GM12864 (cell line): ENCODE data around the gene C22orf39.

Experiments
- DNase-seq: peaks from one replicate; pipeline ENCODE4 v3.0.0-alpha.2; 2011; ENCODE audit warnings: low read depth
- H3K4me3 ChIP-seq: 2 replicates; pipeline ENCODE4 v1.5.1; 2011; ENCODE audit warnings: mild to moderate bottlenecking, low read depth, low read length, control low read depth
- CTCF ChIP-seq: IDR thresholded peaks from 2 replicates; pipeline ENCODE4 v1.5.1; 2011; ENCODE audit warnings: low read depth, mild to moderate bottlenecking, moderate library complexity, low read length, control low read depth, inconsistent platforms; ENCODE audit errors: missing control alignments

The C22orf39 gene

DNA sequence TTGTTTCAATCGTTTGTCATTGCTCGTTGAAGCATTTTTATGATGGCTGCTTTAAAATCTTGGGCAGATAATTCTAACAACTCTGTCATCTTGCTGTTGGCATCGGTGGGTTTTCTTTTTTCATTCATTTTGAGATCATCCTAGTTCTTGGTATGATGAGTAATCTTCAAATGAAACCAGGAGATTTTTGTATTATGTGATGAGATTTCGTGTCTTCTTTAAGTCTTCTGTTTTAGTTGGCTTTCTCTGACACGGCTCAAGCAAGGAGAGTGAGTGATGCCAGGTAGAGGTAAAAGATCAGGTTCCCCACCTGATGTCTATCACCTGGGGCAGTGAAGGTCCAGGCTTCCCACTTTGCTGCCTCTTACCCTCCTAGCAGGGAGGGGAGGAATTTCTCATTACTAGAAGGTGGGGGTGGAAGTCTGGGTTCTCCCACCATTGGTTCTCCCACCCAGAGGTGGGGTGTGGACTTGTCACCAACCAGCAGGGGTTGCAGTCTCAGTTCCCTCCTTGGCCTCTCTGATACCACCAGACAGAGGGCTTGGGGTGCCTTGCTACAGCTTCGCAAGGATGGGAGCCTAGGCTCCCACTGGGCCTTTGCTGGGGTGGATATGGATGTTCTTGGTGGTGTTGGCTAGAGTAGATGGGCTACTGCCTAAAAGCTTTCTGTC is 45.1 kb upstream of the C22orf39 start:
- no peak for TF ChIP-seq CTCF
- DNase-seq, result no peak
- no peak overlapping the region for H3K4me3 ChIP-seq

DNA sequence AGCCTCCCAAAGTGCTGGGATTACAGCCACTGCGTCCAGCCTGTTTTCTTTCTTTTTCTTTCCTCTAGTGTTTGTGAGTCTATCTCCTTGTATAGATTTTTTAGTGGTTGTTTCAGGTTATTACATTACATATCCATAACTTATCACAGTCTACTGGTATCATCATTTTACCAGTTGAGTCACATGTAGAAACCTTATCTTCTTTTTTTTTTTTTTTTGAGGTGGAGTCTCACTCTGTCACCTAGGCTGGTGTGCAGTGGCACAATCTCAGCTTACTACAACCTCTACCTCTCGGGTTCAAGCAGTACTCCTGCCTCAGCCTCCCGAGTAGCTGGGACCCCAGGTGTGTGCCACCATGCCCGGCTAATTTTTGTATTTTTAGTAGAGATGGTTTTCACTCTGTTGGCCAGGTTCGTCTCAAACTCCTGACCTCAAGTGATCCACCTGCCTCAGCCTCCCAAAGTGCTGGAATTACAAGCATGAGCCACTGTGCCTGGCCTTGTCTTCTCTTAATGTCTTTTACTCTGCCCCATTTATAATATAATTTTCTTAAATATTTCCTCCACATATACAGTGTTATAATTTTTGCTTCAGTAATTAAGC is 43.2 kb upstream of the C22orf39 start:
- H3K4me3 ChIP-seq, result no peak overlapping the region
- TF ChIP-seq CTCF, result no peak
- no peak for DNase-seq

GRCh38 chr22:19488884-19489843 is 41.7 kb upstream of the C22orf39 start:
- DNase-seq, result no peak

DNA sequence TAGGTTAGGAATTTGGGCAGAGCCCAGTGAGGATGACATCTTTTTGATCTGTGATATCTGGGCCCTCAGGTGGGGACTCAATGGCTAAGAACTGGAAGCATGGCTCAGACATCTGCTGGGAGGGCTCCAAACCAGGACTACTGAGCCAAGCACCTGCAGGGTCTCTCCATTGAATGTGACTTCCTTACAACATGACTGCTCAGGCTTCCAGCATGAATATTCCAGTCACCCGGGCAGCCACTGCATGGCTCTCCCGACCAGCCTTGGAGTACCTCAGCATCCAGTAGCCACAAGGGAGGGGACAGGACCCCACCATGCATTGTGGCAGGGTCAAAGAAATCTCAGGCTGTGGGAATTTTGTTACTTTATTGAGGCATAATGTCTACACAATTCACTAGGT is 40.8 kb upstream of the C22orf39 start:
- no peak for DNase-seq
- H3K4me3 ChIP-seq, result no peak overlapping the region
- TF ChIP-seq CTCF, result no peak

More at GRCh38 chr22:19488884-19489843, 41.7 kb upstream of the C22orf39 start:
- no peak for TF ChIP-seq CTCF
- H3K4me3 ChIP-seq, result no peak overlapping the region

DNA sequence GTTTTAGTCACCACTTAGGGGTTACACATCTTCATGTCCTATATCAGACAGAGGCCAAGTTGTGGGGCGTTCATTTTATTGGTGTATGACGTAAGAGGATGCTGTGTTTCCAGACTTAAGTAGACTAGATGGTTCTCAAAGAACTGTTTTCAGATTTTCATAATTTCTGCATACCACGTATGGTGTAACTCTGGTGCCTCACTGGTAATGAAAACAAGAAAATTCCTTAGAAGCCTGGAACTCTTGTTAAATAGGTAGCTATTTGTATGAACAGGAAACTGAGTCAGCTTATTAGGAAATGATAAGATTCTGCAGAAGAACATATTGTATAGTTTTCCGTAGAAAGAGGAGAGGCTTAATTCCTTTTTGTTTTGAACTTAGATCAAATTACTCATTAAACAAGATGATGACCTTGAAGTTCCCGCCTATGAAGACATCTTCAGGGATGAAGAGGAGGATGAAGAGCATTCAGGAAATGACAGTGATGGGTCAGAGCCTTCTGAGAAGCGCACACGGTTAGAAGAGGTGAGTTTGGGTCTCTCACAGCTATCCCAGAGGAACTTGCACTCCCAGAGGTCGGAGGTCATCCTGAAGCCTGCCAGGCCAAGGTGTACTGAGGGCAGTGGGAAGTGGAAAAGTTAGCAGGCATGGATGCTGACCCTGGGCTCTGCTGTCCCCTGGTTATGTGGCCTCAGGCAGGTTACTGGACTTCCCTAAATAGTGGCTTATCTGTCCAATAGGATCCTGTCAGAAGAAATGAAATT is 36.2 kb upstream of the C22orf39 start:
- no peak for DNase-seq
- no peak for TF ChIP-seq CTCF
- H3K4me3 ChIP-seq, result no peak overlapping the region

DNA sequence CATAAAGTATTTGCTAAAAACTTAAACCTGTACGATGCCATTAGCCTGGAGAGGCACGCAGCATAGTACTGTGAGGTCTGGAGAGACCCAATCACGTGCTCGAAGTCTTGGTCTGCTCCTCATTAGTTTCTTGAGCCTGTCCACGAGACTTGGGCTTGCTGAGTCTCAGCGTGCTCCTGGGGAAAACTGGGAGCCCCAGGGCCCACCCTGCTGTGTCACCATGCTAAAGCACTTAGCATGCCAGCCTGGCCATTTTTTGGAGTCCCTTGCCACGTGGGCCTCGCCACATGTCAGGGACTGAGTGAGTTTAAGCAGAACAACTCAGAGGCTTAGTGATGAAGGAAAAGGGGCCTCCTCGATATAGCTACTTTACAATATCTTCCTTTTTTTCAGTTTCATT is 34.8 kb upstream of the C22orf39 start:
- no peak overlapping the region for H3K4me3 ChIP-seq
- DNase-seq, result no peak
- no peak for TF ChIP-seq CTCF
